AG09309 (cell line): ENCODE measurements around the gene CYB561D1.
A peak's percentile ranks its signal among the peaks of the same experiment; 100 is the strongest.

Source experiments
- DNase-seq: peaks from one replicate; pipeline ENCODE4 v3.0.0-alpha.2; 2010; ENCODE audit warnings: low read depth
- H3K4me3 ChIP-seq: 2 replicates; pipeline ENCODE4 v1.5.1; 2011; ENCODE audit warnings: mild to moderate bottlenecking, low read depth, low read length, moderate library complexity; ENCODE audit not compliant: control insufficient read depth
- TF ChIP-seq, protein P1 (sequence below): IDR thresholded peaks from 2 replicates; pipeline ENCODE4 v1.5.1; 2011; ENCODE audit warnings: mild to moderate bottlenecking, low read depth, low read length, inconsistent platforms; ENCODE audit not compliant: insufficient read depth, control insufficient read depth; ENCODE audit errors: missing control alignments

The CYB561D1 gene

DNA sequence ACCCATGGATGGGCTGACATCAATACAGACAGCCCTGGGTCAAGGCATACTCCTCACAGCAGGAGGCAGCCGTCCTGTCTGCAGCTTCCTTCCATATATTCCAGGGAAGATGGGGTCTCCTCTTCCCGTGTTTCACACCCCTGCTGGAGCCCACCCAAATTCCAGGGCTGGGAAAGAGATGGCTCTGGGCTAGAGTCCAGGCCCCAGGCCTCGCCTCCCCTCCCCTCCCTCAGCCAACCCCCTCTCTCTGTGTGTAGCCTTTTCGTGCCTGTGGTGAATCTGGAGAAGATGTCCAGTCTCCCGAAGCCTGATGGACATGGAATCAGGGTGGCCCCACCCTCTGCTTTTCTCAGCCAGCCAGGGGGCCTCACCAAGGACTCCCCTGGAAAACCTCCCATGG, 6.6 kb upstream of the CYB561D1 start:
- TF ChIP-seq, protein P1, sequence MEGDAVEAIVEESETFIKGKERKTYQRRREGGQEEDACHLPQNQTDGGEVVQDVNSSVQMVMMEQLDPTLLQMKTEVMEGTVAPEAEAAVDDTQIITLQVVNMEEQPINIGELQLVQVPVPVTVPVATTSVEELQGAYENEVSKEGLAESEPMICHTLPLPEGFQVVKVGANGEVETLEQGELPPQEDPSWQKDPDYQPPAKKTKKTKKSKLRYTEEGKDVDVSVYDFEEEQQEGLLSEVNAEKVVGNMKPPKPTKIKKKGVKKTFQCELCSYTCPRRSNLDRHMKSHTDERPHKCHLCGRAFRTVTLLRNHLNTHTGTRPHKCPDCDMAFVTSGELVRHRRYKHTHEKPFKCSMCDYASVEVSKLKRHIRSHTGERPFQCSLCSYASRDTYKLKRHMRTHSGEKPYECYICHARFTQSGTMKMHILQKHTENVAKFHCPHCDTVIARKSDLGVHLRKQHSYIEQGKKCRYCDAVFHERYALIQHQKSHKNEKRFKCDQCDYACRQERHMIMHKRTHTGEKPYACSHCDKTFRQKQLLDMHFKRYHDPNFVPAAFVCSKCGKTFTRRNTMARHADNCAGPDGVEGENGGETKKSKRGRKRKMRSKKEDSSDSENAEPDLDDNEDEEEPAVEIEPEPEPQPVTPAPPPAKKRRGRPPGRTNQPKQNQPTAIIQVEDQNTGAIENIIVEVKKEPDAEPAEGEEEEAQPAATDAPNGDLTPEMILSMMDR = no peak
- no peak overlapping the region for H3K4me3 ChIP-seq
- no peak for DNase-seq

DNA sequence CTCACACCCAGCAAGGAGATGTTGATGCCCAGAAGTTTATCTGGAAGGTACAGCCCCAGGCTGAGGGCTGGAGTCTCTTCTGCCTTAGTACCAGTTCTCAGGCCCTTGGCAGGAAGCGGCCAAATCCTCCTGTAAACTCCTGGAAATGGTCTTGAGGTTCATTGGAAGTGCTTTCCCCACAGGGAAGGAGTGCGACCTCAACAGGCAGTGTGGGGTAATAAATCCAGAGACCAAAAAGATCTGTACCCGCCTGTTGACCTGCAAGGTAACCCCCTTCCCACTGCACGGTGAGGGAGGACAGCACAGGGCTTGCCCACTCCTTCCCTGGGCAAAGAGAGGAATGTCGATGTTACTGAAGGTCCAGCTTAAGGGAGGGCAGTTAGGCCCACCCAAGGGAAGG, 5.7 kb upstream of the CYB561D1 start:
- no peak for DNase-seq
- no peak overlapping the region for H3K4me3 ChIP-seq

DNA sequence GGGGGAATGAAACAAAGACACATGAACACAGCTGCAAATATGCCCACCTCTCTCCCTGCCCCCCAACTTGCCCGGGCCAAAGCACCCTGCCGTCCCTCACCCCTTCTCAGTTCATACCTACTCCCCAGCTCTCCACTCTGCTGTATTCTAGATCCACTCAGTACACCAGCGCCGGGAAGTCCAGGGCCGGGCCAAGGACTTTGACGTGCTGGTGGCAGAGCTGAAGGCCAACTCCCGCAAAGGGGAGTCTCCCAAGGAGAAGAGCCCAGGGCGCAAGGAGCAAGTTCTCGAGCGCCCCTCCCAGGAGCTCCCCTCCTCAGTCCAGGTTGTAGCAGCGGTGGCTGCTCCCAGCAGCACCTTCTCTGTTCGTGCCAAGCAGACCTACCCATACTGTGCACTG, 5.2 kb upstream of the CYB561D1 start:
- no peak overlapping the region for H3K4me3 ChIP-seq
- TF ChIP-seq, protein P1 = no peak
- no peak for DNase-seq

More for the DNA sequence above, 5.7 kb upstream of the CYB561D1 start:
- TF ChIP-seq, protein P1 = no peak

DNA sequence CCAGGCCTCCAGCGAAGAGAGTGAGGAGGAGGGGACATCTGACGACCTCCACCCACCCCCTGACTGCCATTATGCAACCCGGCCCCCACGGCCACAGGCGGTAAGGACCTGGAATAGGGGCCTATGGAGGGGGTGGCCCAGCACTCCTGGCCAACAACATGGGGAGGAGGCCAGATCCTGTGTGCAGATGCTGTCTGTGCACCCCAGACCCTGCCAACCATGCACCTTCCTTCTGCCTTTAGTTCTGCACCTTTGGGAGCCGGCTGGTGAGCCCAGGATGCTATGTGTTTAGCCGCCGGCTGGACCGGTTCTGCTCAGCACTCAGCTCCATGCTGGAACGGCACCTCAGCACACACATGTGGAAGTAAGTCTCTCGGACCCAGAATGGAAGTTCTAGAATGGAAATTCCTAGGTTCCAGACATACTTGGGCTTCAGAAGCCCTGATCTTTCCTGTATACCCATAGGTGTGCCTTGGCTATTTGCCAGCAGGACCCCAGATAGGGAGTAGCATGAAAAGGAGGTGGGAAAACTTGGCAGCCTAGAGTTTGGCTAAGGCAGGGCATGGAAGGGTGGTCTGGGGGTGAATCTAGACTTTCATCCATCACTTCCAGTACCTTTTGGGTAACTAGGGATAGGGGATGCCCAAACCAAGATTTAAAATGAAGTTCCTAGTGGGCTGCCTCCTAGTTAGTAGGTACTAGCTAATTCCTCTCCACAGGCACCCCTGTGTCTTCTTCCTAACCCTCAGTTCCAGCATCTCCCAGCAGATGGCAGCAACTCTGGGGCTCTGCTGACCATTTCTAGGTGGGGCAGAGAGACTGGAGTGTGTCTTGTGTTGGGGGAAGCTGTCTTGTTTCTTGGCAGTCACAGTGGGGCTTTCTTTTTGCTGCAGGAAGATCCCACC, 3.6 kb upstream of the CYB561D1 start:
- DNase-seq = no peak
- no peak overlapping the region for H3K4me3 ChIP-seq
- TF ChIP-seq, protein P1 = peak; percentile 93

DNA sequence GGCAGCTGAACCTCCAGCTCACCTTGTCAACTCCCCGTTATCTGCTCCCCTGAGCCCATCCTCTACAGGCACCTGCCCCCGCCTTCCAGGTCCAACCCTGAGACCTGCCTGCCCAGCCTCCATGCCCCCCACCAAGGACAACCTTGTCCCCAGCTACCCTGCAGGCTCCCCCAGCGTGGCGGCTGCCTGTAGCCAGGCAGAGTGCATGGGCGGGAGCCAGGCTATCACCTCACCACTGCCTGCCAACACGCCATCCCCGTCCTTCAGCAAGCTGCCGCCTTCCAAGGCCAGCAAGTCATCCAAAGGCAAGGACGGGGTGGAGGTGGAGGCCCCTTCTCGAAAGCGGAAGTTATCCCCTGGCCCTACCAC, 3.0 kb upstream of the CYB561D1 start:
- TF ChIP-seq, protein P1 = no peak
- DNase-seq = no peak
- no peak overlapping the region for H3K4me3 ChIP-seq

DNA sequence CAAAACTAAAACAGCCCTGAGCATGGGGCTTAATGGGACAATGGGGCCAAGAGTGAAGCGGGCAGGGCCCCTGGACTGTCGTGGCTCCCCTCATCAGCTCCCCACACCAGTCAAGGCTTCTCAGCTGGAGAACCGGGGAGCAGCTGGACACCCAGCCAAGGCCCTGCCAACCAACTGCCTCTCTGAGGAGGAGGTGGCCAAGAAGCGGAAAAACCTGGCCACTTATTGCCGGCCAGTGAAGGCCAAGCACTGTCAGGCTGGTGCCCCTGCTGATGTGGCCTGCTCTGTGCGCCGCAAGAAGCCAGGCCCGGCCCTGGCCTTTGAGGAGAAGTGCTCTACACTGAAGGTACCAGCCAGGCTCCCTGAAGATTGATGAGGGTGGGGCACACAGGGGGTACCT, 2.5 kb upstream of the CYB561D1 start:
- H3K4me3 ChIP-seq = no peak overlapping the region
- no peak for DNase-seq
- TF ChIP-seq, protein P1 = no peak
